ENCODE measurements around the gene IRF2BP2. TPM values are rescaled to one million over a fixed set of nuclear protein-coding genes. Genes with fewer than 3 reads are reported as not detected.

Gene IRF2BP2
- total and polyA plus RNA-seq, 2 of the 13 experiments (the other 11 are each of a cell fraction or from before 2014, with no cell fraction given) = 140 to 147 TPM

DNA sequence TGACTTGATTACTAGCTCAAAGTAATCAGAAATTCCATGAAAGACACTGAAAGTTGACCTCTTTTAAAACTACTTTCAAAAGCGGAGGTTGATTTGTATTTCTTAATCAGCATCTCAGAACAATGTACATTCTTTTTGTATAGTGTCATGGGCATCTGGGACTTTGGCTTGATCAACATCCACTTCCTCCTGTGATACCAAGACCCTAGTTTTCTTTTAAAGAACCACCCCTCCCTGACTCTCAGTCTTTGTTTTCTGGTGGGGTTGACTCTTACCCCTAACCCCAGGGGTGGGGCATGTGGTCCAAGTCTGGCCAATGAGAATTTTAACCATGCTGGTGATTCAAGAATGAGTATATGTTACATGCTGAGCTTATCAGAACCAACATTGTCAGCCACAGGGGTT, 21.7 kb upstream of the IRF2BP2 start (continued):
- TF ChIP-seq, protein P1, sequence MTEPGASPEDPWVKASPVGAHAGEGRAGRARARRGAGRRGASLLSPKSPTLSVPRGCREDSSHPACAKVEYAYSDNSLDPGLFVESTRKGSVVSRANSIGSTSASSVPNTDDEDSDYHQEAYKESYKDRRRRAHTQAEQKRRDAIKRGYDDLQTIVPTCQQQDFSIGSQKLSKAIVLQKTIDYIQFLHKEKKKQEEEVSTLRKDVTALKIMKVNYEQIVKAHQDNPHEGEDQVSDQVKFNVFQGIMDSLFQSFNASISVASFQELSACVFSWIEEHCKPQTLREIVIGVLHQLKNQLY (CRISPR knock-in tag; IDR thresholded peaks at IDR 0.05) = 0 out of 2 replicates have a peak, but pooled peaks have one; percentile 47
- TF ChIP-seq TRIM24 (CRISPR knock-in tag; IDR thresholded peaks at IDR 0.05) = no peak
- TF ChIP-seq SP140L (CRISPR knock-in tag; IDR thresholded peaks at IDR 0.05; ENCODE audit: borderline replicate concordance) = no peak
- TF ChIP-seq ATF7 (IDR thresholded peaks at IDR 0.05) = no peak
- no peak; the same call in 1 of the 2 replicates for TF ChIP-seq ATF7 (CRISPR knock-in tag; IDR thresholded peaks at IDR 0.05)
- TF ChIP-seq ZNF431 (CRISPR knock-in tag; IDR thresholded peaks at IDR 0.05; ENCODE audit: borderline replicate concordance, low read depth) = no peak
- TF ChIP-seq SAP130 (CRISPR knock-in tag; IDR thresholded peaks at IDR 0.05; ENCODE audit: low read depth) = peak; percentile 42
- no peak for TF ChIP-seq FUBP1 (CRISPR knock-in tag; IDR thresholded peaks at IDR 0.05; ENCODE audit: borderline replicate concordance)
- TF ChIP-seq, protein P2, sequence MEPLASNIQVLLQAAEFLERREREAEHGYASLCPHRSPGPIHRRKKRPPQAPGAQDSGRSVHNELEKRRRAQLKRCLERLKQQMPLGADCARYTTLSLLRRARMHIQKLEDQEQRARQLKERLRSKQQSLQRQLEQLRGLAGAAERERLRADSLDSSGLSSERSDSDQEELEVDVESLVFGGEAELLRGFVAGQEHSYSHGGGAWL (CRISPR knock-in tag; IDR thresholded peaks at IDR 0.05) = no peak
- 0 out of 2 replicates have a peak, but pooled peaks have one; percentile 23 for TF ChIP-seq NFYC (CRISPR knock-in tag; IDR thresholded peaks at IDR 0.05)

GRCh38 chr1:234629026-234629425, 19.0 kb upstream of the IRF2BP2 start:
- ChIA-PET POLR2A (interaction anchor here (2.6 to 3.8 kb wide), 4 partner anchors 10 to 95 kb away, joined by 16 to 61 read pairs (median 23); partner anchors contain the start of gene IRF2BP2), CTCF (ENCODE audit: low intra/inter-chr PET ratio, low total read pairs) (no interaction called here)
- no peak overlapping the region for H3K27ac ChIP-seq (ENCODE audit: extremely low read length, insufficient read depth, low read length)
- H4K20me1 ChIP-seq (ENCODE audit: insufficient read depth, low read length) = no peaks in the 10 kb centered on the region
- H3K27me3 ChIP-seq (ENCODE audit: control insufficient read depth in 1 of 2, insufficient read depth in 2 of 2, low read length in 2 of 2) = no peaks in the 10 kb centered on the region
- DNase-seq (ENCODE audit: low spot score) = no peak
- TF ChIP-seq PRMT3 (CRISPR knock-in tag; IDR thresholded peaks at IDR 0.05; ENCODE audit: borderline replicate concordance, low read depth) (no peak), CEBPB (IDR thresholded peaks at IDR 0.05; ENCODE audit: borderline replicate concordance, low read depth, low read length) (peak; percentile 43), ZNF235 (CRISPR knock-in tag; IDR thresholded peaks at IDR 0.05; ENCODE audit: borderline replicate concordance) (no peak)
- 83% methylated on average over 4 of the region's 4 CpGs for WGBS (ENCODE audit: low lambda C conversion rate)
- H3K79me2 ChIP-seq (ENCODE audit: insufficient read depth, low read length) = no peaks in the 10 kb centered on the region
- H3K4me1 ChIP-seq (ENCODE audit: insufficient read depth, low read length) = peaks cover 96% of the 10 kb centered on the region
- FAIRE-seq = no peak
- no peaks in the 10 kb centered on the region for H3K9me3 ChIP-seq (ENCODE audit: low read length)
- H3K4me2 ChIP-seq (ENCODE audit: low read depth, low read length) = no peak overlapping the region
- H3K9ac ChIP-seq (ENCODE audit: insufficient read depth, low read depth, low read length) = no peak overlapping the region
- no peak overlapping the region for H3K4me3 ChIP-seq (replicated peaks in 1 of 3; ENCODE audit: insufficient read depth in 1 of 3, low read depth in 2 of 3, low read length in 3 of 3)
- no peak for ATAC-seq
- in situ Hi-C loops (cut with HindIII; ENCODE audit: extremely low pct_ligation_motif_present, low pct_unique_long_range_greater_than_20kb) = no loop called here
- BruUV-seq (replicated peaks) = no TSS peak
- no peaks in the 10 kb centered on the region for H3K36me3 ChIP-seq (replicated peaks in 1 of 2; ENCODE audit: control insufficient read depth in 1 of 2, insufficient read depth in 2 of 2, low read length in 2 of 2)
- no peak overlapping the region for H2AFZ ChIP-seq (ENCODE audit: low read length)
- intact Hi-C loops (cut with micrococcal nuclease; ENCODE audit: unreplicated experiment) = no loop called here

Measured in HepG2 (cell line).